ENCODE measurements around the gene TARP.

Gene TARP

DNA sequence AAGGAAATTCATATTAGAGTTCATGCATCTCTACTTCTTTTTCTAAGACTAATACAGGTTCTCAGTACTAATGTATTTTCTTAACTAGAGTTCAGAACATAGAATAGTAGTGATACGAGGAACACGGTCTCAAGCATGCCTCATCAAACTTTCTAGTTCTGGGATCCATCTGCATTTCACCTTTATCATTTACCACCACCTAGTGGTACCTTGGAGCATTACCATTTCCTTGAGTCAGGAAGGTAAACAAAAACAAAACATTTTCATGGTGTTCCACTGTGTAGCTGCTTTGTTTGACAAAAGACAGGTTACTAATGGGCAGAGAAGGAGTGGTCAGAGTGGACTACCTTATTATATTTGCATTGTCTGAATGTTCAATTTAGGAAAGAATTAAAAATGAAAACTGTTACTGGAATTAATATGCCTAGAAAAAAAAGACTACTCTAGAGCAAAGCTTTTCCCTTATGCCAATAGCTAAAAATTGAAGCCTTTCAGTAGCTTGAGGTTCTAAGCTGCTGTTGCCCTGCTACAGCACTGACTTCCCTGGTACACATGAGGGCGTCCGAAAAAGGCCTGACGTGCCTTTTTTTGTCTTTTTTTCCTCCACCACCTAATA is 50.8 kb downstream of the TARP start:
- 59 to 62% (median 61%) methylated on average over 5 of the region's 5 CpGs for WGBS, 4 donors
- Histone ChIP-seq H3K4me1 (peaks cover 0 to 10% (median 0%) of the 10 kb centered on the region in 12 donors), H3K27ac (peak overlapping the region in 1 of 12 donors; percentile 11), H3K36me3 (peaks cover 0 to 86% (median 52%) of the 10 kb centered on the region in 9 donors), H3K27me3 (no peaks in the 10 kb centered on the region), H3K9me3 (no peaks in the 10 kb centered on the region), H3K4me3 (no peak overlapping the region)
- DNase-seq (no peak), ATAC-seq (peak; percentile 68 to 81 (median 70))
- intact Hi-C loops (cut with DNase I): loop anchor here (1.0 to 10.0 kb wide), 8 partner anchors 92 to 322 kb away; partner anchors contain the start of gene SFRP4 (in 4 of the 10)
- no peak for TF ChIP-seq POLR2A (IDR thresholded peaks at IDR 0.05)
- TF ChIP-seq, protein P1, sequence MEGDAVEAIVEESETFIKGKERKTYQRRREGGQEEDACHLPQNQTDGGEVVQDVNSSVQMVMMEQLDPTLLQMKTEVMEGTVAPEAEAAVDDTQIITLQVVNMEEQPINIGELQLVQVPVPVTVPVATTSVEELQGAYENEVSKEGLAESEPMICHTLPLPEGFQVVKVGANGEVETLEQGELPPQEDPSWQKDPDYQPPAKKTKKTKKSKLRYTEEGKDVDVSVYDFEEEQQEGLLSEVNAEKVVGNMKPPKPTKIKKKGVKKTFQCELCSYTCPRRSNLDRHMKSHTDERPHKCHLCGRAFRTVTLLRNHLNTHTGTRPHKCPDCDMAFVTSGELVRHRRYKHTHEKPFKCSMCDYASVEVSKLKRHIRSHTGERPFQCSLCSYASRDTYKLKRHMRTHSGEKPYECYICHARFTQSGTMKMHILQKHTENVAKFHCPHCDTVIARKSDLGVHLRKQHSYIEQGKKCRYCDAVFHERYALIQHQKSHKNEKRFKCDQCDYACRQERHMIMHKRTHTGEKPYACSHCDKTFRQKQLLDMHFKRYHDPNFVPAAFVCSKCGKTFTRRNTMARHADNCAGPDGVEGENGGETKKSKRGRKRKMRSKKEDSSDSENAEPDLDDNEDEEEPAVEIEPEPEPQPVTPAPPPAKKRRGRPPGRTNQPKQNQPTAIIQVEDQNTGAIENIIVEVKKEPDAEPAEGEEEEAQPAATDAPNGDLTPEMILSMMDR (IDR thresholded peaks at IDR 0.05): peak; percentile 83 to 95 (median 89)

DNA sequence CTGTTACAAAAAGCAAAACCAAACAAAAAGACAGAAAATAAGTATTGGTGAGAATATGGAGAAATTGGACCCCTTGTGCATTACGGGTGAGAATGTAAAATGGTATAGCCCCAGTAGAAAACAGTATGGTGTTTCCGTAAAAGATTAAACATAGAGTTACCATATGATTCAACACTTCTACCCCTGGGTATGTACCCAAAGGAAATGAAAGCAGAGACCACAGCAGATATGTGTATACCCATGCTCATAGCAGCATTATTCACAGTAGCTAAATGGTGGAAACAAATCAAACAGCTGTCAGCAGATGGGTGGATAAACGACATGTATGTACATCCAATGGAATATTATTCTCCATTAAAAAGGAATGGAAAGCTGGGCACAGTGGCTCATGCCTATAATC is 53.0 kb downstream of the TARP start:
- intact Hi-C loops (cut with DNase I): loop anchor here in 9 of 10 donors (2.0 to 10.0 kb wide), 5 partner anchors 94 to 318 kb away; partner anchors contain the start of gene SFRP4 (in 4 of the 9)
- WGBS, 4 donors: 87 to 92% (median 90%) methylated on average over 3 of the region's 3 CpGs
- no peak for TF ChIP-seq POLR2A (IDR thresholded peaks at IDR 0.05)
- TF ChIP-seq, protein P1 (IDR thresholded peaks at IDR 0.05): no peak
- Histone ChIP-seq H3K4me1 (peaks cover 0 to 20% (median 5%) of the 10 kb centered on the region in 12 donors), H3K36me3 (peaks cover 0 to 86% (median 66%) of the 10 kb centered on the region in 9 donors), H3K27ac (peak overlapping the region in 1 of 12 donors; percentile 17), H3K4me3 (no peak overlapping the region), H3K27me3 (no peaks in the 10 kb centered on the region), H3K9me3 (no peaks in the 10 kb centered on the region)
- ATAC-seq (no peak), DNase-seq (no peak)

GRCh38 chr7:38217672-38218071 is 55.8 kb downstream of the TARP start:
- peaks cover 0 to 71% (median 60%) of the 10 kb centered on the region in 9 donors for H3K36me3 ChIP-seq
- H3K9me3 ChIP-seq: no peaks in the 10 kb centered on the region
- intact Hi-C loops (cut with DNase I): loop anchor here in 6 of 10 donors (5.0 to 10.0 kb wide), 5 partner anchors 35 to 100 kb away; partner anchors contain the start of gene STARD3NL (in 1 of the 6)
- peaks cover 0 to 20% (median 9%) of the 10 kb centered on the region in 12 donors for H3K4me1 ChIP-seq
- no peaks in the 10 kb centered on the region for H3K27me3 ChIP-seq
- peak overlapping the region in 1 of 12 donors; percentile 40 for H3K27ac ChIP-seq
- ATAC-seq: no peak
- TF ChIP-seq POLR2A (IDR thresholded peaks at IDR 0.05): no peak
- TF ChIP-seq, protein P1 (IDR thresholded peaks at IDR 0.05): no peak
- H3K4me3 ChIP-seq: no peak overlapping the region
- WGBS, 4 donors: 89 to 98% (median 94%) methylated on average over 2 of the region's 2 CpGs
- no peak for DNase-seq
